ENCODE measurements around the gene C1orf198. TPM values are rescaled to one million over a fixed set of nuclear protein-coding genes. Genes with fewer than 3 reads are reported as not detected.

The C1orf198 gene
- total RNA-seq, 3 donors from 2014 or later = 4.7 to 5.2 (median 4.9) TPM

DNA sequence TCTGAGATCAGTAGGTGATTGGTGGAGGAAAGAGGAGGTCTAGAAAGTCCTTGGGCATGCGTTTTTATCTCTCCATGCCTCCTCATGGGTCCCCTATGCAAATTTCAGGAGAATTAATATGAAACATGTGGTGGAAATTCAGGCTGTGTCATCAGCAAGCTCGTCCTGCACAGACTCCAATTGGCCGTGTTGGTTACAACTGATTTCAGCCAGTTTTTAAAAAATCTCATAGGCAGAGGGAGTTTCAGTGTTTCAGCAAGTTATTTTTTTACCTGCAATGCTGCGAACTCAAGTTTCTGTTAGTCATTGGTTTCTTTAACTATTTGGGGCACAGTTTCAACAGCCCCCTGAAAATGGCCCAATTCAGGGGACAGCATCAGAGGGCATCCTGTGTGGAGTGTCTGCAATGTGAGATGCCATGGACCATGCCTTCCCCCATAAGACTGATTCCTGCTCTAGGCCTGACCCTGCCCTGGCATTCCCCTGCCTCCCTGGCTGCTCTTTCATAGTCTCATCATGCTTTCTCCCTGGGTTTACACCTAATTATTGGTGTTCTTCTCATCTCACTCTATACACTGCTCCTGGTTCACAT lies 59.9 kb downstream of the C1orf198 start:
- Mint-ChIP-seq H3K27me3 (ENCODE audit: low read depth) (peaks cover 1% of the 10 kb centered on the region), H3K4me1 (ENCODE audit: low read depth) (no peaks in the 10 kb centered on the region), H3K4me3 (no peak overlapping the region), H3K36me3 (ENCODE audit: insufficient read depth) (no peaks in the 10 kb centered on the region), H3K9me3 (peaks cover 18% of the 10 kb centered on the region)
- DNase-seq = no peak
- ATAC-seq = no peak

DNA sequence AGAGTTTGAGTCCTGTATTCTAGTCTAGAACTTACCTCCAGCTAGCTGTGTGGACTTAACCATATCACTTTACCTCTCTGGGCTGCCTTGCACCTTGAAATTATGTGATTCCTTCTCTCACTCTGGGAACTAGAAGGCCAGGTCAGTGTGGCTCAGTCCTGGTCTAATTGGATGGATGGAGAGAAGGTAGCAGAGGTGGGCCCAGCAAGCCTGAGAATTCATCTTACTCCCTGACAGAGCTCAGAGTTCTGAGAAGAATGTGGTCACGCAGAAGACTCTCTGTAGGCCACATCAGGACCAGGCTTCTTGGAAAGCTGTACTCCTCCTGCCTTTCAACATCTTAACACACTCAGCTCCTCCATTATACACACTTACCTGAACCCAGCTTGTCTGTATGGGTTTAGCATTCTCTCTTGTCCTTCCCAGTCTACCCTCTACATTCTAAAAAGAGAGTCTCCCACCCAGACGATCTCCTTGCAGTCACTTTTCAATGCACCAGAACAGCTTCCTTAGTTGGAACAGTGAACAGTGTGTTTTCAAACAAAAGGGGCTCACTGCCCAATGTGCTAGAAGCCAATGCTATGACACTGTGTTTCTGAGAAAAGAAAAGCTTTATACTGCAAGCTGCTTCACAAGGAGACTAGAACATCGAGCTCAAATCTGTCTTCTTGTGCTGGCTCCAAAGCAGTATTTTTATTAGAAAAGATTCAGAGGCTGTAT lies 60.6 kb downstream of the C1orf198 start:
- Mint-ChIP-seq H3K27me3 (ENCODE audit: low read depth) (peaks cover 2% of the 10 kb centered on the region), H3K9me3 (peaks cover 11% of the 10 kb centered on the region), H3K4me1 (ENCODE audit: low read depth) (no peaks in the 10 kb centered on the region), H3K36me3 (ENCODE audit: insufficient read depth) (no peaks in the 10 kb centered on the region), H3K4me3 (no peak overlapping the region)
- DNase-seq (no peak), ATAC-seq (no peak)

DNA sequence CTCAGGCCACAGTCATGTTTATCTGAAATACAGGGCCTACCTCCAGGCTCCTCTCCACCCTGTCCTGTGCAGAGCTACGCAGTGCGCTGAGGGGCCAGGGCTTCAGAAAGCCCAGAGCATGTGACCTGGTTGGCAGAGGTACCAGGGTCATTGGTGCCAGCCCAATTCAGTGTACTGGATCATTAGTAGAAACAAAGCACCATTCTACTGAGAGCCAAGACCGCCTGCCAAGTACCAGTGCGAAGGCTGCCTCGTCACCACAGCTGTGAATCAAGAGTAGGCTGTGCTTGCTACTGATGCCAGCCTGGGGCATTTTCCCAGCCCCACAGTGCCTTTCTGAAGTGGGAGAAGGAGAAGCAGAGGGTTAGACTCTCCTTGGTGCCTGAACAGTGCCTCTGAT lies 61.3 kb downstream of the C1orf198 start:
- H3K36me3 Mint-ChIP-seq (ENCODE audit: insufficient read depth) = no peaks in the 10 kb centered on the region
- H3K27me3 Mint-ChIP-seq (ENCODE audit: low read depth) = peaks cover 3% of the 10 kb centered on the region
- DNase-seq (no peak), ATAC-seq (no peak)
- H3K9me3 Mint-ChIP-seq = peaks cover 5% of the 10 kb centered on the region
- H3K4me1 Mint-ChIP-seq (ENCODE audit: low read depth) = no peaks in the 10 kb centered on the region
- H3K4me3 Mint-ChIP-seq = no peak overlapping the region

DNA sequence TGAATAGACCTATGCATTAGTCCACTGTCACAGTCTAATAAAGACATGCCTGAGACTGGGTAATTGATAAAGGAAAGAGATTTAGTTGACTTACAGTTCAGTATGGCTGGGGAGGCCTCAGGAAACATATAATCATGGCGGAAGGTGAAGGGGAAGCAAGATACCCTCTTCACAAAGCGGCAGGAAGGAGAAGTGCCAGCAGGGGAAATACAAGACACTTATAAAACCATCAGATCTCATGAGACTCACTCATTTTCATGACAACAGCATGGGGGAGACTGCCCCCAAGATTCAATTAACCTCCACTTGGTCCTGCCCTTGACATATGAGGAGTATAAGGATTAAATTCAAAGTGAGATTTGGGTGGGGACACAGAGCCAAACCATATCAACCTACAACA lies 61.8 kb downstream of the C1orf198 start:
- no peak overlapping the region for H3K4me3 Mint-ChIP-seq
- peaks cover 5% of the 10 kb centered on the region for H3K27me3 Mint-ChIP-seq (ENCODE audit: low read depth)
- ATAC-seq (no peak), DNase-seq (no peak)
- H3K4me1 Mint-ChIP-seq (ENCODE audit: low read depth) = no peaks in the 10 kb centered on the region
- H3K36me3 Mint-ChIP-seq (ENCODE audit: insufficient read depth) = no peaks in the 10 kb centered on the region
- H3K9me3 Mint-ChIP-seq = peaks cover 3% of the 10 kb centered on the region

DNA sequence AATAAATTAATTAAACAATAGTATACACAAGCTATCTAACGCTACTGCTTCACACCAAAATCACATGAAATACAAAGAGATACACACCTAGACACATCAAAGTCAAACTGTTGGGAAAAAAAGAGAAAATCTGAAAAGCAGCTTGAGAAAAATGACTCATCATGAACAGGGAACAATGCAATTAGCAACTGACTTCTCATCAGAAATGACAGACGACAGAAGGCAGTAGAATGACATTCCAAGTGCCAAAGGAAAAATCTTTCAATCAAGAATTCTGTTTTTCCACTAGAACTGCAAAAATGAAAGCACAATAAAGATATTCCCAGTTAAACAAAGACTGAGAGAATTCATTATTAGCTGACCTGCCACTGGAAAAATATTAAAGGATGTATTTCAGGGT lies 63.9 kb downstream of the C1orf198 start:
- H3K36me3 Mint-ChIP-seq (ENCODE audit: insufficient read depth) = no peaks in the 10 kb centered on the region
- ATAC-seq = no peak
- DNase-seq = no peak
- H3K27me3 Mint-ChIP-seq (ENCODE audit: low read depth) = peaks cover 8% of the 10 kb centered on the region
- no peaks in the 10 kb centered on the region for H3K9me3 Mint-ChIP-seq
- no peaks in the 10 kb centered on the region for H3K4me1 Mint-ChIP-seq (ENCODE audit: low read depth)
- H3K4me3 Mint-ChIP-seq = no peak overlapping the region

DNA sequence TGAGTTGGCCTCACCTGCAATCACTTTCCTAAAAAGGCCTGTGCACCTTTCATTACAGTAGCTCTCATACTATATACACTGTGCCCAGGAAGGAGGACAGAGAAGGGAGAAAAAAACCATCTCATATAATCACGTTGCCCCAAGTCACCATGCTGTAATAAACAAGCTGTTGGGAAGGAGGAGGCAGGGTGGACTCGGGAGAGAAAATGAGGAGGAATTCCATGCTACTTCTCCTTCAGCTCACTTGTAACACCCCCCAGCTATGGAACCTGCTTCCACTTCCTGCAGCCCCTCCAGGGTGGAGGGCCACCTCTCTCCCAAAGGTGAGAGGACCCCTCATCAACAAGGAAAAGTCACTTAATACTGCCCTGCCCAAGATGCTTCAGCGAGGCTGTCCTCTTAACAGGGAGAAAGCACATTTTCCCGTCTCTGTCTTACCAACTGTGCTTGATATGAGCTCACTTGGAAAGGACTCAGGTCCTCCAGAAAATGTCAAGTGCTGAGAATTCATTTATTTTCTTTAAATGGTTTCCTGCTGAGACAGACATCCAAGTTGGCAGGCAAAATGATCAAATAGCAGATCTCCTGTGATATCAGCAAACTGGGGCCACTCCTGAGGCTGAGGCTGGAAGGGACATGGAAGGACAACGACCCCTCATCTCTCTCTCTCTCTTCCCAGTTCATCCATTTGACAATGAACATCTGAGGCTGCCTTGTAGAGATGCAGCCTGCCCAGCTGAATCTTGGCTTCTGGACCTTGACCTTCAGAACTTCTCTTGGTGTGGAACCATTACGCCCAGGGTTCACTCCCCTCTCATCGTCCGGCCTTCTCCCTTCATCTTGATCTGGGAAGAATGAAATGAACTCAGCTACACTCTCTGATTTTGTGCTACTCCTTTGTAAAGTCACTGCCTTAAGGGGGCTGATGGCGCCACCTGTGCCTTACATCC lies 67.2 kb downstream of the C1orf198 start:
- Mint-ChIP-seq H3K4me1 (ENCODE audit: low read depth) (no peaks in the 10 kb centered on the region), H3K9me3 (no peaks in the 10 kb centered on the region), H3K27me3 (ENCODE audit: low read depth) (peaks cover 11% of the 10 kb centered on the region), H3K4me3 (no peak overlapping the region), H3K36me3 (ENCODE audit: insufficient read depth) (no peaks in the 10 kb centered on the region)
- ATAC-seq (no peak), DNase-seq (no peak)

DNA sequence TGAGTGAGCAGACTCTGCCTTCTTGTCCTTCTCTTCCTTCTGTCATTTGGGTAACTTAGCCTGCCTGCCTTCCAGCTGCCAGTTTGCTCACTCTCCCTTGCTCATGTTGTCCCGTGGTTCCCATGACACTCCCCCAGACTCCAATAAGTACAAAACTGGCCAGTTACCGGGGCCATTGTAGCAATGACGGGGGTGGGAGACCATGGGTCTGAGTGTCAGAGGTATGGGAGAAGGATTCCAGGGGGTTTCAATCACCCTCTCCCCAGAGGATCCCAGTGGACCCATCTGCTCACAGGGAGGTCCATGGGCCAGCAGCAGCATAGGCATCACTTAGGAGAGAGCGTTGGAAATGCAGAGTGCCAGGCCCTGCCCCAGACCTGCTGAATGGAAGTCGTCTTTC lies 69.8 kb downstream of the C1orf198 start:
- Mint-ChIP-seq H3K27me3 (ENCODE audit: low read depth) (peaks cover 9% of the 10 kb centered on the region), H3K9me3 (no peaks in the 10 kb centered on the region), H3K36me3 (ENCODE audit: insufficient read depth) (no peaks in the 10 kb centered on the region), H3K4me3 (no peak overlapping the region), H3K4me1 (ENCODE audit: low read depth) (no peaks in the 10 kb centered on the region)
- no peak for ATAC-seq
- DNase-seq = no peak

DNA sequence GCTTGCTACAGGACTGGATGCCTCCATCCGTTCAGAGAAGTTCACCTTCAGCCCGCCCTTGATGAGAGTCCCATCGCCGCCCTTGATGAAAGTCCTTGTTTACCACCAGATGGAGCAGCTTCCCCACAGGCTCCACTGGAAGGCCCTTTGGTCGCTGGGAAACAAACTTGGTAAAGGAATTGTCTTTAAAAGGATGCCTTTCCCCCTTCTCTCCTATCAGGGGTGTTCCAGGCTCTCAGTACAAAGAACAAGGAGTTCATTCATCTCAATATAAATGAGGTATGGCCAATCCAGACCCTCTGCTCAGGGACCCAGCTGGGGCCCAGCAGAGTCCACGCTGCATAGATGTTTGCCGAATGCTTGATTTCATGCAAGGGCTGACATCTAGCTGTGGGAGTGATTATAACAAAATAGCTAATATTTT lies 70.4 kb downstream of the C1orf198 start:
- Mint-ChIP-seq H3K36me3 (ENCODE audit: insufficient read depth) (no peaks in the 10 kb centered on the region), H3K27me3 (ENCODE audit: low read depth) (peaks cover 9% of the 10 kb centered on the region), H3K4me1 (ENCODE audit: low read depth) (no peaks in the 10 kb centered on the region), H3K4me3 (no peak overlapping the region), H3K9me3 (no peaks in the 10 kb centered on the region)
- no peak for DNase-seq
- no peak for ATAC-seq

DNA sequence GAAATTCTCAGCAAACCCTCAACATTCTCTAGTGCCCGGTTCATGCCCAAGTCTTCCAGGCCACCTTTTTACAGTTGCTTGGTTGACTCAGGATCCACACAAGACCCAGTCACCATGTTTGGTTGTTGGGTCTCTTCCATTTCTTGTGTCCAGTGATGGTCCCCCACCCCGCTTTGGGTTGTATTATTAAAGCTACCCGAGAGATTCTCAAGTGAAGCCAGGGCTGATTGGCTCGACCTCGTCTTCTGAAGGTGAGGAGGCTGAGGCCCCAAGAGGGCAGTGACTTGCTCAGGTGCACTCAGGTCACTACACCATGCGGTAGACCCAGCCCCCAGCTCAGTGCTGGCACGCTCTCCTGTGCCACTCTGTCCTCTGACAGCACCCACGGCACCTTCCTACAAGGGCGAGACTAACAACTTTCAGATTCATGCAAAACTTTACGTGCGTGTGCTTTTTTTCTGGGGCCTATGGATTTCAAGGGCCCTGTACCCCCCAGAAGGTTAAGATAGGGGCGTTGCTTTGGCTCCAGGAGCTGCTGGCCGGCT lies 70.9 kb downstream of the C1orf198 start:
- DNase-seq = no peak
- no peak for ATAC-seq
- no peak overlapping the region for H3K4me3 Mint-ChIP-seq
- peaks cover 8% of the 10 kb centered on the region for H3K27me3 Mint-ChIP-seq (ENCODE audit: low read depth)
- no peaks in the 10 kb centered on the region for H3K36me3 Mint-ChIP-seq (ENCODE audit: insufficient read depth)
- H3K9me3 Mint-ChIP-seq = no peaks in the 10 kb centered on the region
- H3K4me1 Mint-ChIP-seq (ENCODE audit: low read depth) = no peaks in the 10 kb centered on the region

DNA sequence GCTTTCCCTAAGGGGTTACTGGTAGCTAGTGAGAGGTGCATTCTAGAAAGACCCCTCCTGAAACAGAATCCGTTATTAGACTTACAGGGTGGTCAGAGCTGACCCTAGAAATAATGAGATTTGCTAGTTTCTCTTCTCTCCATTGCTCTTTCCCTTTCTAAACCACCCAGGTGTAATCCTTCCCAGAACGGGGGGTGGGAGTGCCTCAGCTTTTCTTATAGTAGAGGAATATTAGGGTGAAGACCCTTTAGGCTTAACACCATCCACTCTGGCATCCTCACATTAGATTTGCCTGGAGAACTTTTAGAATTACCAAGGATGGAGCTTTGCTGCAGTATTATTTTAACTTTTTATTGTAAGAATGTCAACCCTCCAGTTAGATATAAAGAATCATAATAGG lies 71.7 kb downstream of the C1orf198 start:
- H3K4me3 Mint-ChIP-seq = no peak overlapping the region
- DNase-seq (no peak), ATAC-seq (no peak)
- H3K36me3 Mint-ChIP-seq (ENCODE audit: insufficient read depth) = no peaks in the 10 kb centered on the region
- H3K9me3 Mint-ChIP-seq = no peaks in the 10 kb centered on the region
- peaks cover 6% of the 10 kb centered on the region for H3K27me3 Mint-ChIP-seq (ENCODE audit: low read depth)
- no peaks in the 10 kb centered on the region for H3K4me1 Mint-ChIP-seq (ENCODE audit: low read depth)

DNA sequence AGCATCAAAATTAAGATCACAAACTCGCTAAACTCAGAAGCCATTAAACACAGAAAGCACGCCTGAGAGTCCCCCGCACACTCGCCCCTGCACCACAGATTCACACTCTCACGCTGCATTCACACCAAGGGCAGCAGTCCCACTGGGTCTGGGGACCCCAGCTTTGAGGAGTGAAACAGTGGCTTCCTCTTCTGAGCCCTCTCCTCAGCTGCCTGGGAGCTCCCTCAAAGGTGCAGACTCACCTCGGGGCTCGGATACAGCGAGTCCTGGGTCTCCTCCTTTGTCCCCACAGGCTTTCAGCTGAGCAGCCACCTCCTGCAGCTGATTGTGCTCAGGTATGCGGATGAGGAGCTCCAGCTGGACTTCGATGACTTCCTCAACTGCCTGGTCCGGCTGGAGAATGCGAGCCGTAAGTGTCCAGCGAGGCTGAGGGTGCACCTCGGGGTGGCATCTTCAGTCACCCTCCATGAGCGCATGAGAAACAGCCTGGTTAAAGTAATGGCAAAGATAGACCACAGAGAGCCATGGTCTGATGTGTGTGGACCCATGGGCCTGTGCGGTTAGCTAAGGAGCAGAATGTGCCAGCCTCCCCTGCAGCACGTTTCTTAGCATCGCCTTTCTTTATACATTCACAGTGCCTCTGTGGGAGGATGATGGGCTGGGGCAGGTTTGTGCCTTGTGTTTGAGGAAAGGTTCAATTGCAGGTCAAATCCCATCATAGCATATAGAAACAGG lies 73.3 kb downstream of the C1orf198 start:
- peaks cover 5% of the 10 kb centered on the region for H3K27me3 Mint-ChIP-seq (ENCODE audit: low read depth)

DNA sequence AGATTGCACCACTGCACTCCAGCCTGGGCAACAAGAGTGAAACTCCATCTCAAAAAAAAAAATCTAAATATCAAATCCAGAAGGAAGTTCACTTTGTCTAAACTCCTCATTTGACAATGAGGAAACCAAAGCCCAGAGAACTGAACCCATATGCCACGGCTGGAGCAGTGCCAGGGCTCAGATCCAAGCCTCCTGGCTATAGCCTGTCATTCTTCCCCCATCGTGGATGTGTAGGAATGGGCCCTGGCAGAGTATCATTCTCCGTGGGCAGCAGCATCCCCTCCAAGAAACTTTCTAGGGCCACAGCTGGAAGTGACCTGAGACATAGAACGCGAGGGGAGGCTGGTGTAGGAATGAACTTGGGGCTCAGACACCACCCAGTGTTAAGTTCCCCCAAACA lies 73.9 kb downstream of the C1orf198 start:
- H3K4me1 Mint-ChIP-seq (ENCODE audit: low read depth) = no peaks in the 10 kb centered on the region
- no peak for ATAC-seq
- H3K36me3 Mint-ChIP-seq (ENCODE audit: insufficient read depth) = no peaks in the 10 kb centered on the region
- DNase-seq = no peak
- H3K9me3 Mint-ChIP-seq = no peaks in the 10 kb centered on the region
- peaks cover 3% of the 10 kb centered on the region for H3K27me3 Mint-ChIP-seq (ENCODE audit: low read depth)
- no peak overlapping the region for H3K4me3 Mint-ChIP-seq

More for the DNA sequence above, 73.3 kb downstream of the C1orf198 start:
- Mint-ChIP-seq H3K9me3 (no peaks in the 10 kb centered on the region), H3K4me1 (ENCODE audit: low read depth) (no peaks in the 10 kb centered on the region), H3K36me3 (ENCODE audit: insufficient read depth) (no peaks in the 10 kb centered on the region), H3K4me3 (no peak overlapping the region)
- DNase-seq (no peak), ATAC-seq (no peak)

DNA sequence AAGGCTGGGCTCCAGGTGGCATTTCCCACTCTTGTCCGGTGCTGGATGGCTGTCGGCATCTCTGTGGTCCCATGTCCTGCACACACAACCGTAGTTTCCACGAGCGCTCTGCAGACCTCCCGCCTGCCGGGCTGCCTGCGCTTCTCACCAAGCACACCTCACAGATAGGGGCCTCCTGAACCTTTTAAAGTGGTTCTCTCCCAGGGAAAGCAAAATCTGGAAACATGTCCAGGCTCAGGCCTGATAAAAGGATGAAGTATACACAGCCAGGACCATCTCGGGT lies 74.9 kb downstream of the C1orf198 start:
- no peaks in the 10 kb centered on the region for H3K4me1 Mint-ChIP-seq (ENCODE audit: low read depth)
- ATAC-seq (no peak), DNase-seq (no peak)
- no peak overlapping the region for H3K4me3 Mint-ChIP-seq
- H3K36me3 Mint-ChIP-seq (ENCODE audit: insufficient read depth) = no peaks in the 10 kb centered on the region
- H3K27me3 Mint-ChIP-seq (ENCODE audit: low read depth) = peaks cover 6% of the 10 kb centered on the region
- no peaks in the 10 kb centered on the region for H3K9me3 Mint-ChIP-seq
